GM19463 (cell line): ENCODE results near the gene PGAM5.
A peak's percentile ranks its signal among the peaks of the same experiment; 100 is the strongest.
"Not testable (repeated sequence)": the region's sequence is repeated elsewhere in the genome, so short reads cannot be mapped to it uniquely, and the experiment has no call there.

Experiments
- ATAC-seq: cut with Tn5 transposase; IDR thresholded peaks from one replicate; pipeline ENCODE4 v1.9.1; 2021; ENCODE audit warnings: mild to moderate bottlenecking, moderate library complexity; ENCODE audit not compliant: unreplicated experiment

The PGAM5 gene

DNA sequence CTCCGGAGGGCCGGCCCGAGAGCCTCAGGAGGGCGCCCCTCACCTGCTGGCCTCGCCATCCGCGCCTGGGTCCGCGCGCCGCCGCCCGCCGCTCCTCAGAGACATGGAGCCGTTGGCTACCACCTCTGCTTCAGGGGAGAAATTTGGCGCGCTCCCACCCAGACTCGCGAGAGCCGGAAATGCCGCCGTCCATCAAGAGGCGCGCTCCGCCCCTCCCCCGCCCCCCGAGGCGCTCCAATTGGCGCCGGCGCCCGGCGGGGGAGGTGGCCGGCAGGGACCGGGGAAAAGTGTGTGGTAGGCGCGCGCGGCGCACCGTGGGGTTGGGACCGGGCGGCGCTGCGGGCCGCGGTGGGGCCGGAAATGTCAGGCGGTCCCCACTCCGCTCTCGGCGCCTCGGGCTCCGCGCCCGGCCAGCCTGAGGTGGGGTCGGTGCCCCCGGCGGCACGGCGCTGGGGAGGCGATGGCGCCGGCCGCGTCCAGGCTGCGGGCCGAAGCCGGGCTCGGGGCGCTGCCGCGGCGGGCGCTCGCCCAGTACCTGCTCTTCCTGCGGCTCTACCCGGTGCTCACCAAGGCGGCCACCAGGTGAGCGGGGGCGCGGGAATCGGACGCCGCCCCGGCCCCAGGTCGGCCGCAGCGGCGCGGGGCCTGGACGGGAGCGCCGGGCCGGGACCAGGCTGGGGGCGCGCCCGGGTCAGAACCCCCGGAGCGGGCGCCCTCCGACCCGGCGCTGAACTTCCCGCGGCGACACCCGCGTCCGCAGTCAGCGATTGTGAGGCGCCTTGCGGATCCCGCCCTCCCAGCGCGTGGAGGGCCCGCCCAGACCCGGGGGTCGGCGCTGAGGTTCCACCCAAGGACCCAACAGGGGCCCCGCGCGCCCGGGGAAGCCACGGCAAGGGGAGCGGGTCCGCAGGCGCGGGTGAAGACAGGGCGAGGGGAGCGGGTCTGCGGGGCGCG lies 23.2 kb upstream of the PGAM5 start, which contains the start of the genes POLE and PXMP2:
Gene POLE, minus strand, starts transcription at position 132 of the 954 bp plus-strand sequence. Its CDS starts 27 bp downstream, at position 105.
Gene PXMP2, plus strand, starts transcription at position 377 of the 954 bp plus-strand sequence. Its CDS starts 84 bp downstream, at position 461.
- ATAC-seq, result peak; percentile 93

- ATAC-seq, result no peak
Observed at GRCh38 chr12:132689227-132689626, 21.4 kb upstream of the PGAM5 start.

DNA sequence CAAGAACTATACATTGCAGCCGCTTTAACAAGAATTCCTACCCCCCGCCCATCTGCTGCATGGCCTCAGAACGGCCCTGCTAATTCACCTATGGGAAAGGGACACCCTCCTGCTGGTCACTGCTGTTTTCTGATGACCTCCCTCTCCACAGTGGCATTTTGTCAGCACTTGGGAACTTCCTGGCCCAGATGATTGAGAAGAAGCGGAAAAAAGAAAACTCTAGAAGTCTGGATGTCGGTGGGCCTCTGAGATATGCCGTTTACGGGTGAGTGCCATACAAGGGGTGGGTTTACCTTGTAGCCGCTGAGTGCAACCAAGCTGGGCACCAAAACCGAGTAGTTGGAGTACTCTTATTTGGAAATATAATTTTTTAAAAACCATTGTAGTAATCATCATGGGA lies 20.5 kb upstream of the PGAM5 start:
- no peak for ATAC-seq

DNA sequence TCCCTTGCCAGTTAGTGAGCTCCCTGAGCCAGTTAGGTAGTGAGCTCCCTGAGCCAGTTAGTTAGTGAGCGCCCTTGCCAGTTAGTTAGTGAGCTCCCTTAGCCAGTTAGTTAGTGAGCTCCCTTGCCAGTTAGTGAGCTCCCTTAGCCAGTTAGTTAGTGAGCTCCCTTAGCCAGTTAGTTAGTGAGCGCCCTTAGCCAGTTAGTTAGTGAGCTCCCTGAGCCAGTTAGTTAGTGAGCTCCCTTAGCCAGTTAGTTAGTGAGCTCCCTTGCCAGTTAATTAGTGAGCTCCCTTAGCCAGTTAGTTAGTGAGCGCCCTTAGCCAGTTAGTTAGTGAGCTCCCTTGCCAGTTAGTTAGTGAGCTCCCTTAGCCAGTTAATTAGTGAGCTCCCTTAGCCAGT lies 18.6 kb upstream of the PGAM5 start:
- ATAC-seq, result not testable (repeated sequence)

DNA sequence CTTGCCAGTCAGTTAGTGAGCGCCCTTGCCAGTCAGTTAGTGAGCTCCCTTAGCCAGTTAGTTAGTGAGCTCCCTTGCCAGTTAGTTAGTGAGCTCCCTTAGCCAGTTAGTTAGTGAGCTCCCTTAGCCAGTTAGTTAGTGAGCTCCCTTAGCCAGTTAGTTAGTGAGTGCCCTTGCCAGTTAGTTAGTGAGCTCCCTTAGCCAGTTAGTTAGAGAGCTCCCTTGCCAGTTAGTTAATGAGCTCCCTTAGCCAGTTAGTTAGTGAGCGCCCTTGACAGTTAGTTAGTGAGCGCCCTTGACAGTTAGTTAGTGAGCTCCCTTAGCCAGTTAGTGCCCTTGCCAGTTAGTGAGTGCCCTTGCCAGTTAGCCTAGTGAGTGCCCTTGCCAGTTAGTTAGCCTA lies 15.8 kb upstream of the PGAM5 start:
- ATAC-seq, result not testable (repeated sequence)

DNA sequence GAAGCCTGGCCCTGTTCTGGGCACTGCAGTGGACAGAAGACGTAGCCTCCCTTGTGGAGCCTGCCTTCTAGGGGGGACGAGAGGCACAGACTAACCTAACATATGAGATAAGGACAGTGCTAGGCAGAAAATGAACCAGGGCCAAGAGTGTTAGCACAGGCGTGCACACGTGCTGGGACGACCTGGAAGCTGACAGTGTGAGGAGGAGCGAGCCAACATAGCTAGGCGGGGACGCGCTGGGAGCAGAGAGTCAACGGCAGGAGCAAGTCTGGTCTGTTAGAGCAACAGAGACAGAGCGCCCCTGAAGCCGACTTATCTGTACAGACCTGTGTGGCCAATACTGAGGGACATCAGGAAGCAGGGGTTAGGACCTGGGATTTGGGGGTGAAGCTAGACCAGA lies 15.2 kb upstream of the PGAM5 start:
- no peak for ATAC-seq

DNA sequence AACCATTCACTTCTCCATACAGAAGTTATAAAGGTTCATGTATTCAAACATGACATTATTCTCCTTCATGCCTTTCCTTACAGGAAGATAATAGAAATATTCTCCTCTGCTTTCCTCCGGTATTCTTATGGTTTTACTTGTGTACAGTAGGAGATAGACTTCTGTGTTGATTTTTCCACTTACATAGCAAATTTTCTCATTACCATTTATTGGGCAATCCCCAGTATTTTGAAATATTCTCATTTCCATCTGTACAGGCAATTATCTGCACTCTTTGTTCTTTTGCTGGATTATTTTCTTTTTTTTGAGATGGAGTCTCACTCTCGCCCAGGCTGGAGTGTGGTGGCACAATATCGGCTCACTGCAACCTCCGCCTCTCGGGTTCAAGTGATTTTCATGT lies 12.3 kb upstream of the PGAM5 start:
- no peak for ATAC-seq

DNA sequence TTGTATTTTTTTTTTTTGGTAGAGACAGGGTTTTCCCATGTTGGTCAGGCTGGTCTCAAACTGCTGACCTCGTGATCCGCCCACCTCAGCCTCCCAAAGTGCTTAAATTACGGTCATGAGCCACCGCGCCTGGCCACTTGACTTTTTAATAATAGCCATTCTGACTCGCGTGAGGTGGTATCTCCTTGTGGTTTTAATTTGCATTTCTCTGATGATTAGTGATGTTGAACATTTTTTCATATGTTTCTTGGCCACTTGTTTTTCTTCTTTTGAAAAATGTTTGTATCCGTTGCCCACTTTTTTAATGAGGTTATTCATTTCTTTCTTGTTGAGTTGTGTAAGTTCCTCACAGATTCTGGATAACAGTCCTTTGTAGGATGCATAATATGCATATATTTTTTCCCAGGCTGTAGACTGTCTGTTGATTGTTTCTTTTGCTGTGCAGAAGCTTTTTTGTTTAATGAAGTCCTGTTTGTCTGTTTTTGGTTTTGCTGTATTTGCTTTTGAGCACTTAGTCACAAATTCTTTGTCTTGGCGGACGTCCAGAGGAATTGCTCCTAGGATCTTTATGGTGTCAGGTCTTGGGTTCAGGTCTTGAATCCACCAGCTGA lies 10.3 kb upstream of the PGAM5 start:
- ATAC-seq, result peak; percentile 51

DNA sequence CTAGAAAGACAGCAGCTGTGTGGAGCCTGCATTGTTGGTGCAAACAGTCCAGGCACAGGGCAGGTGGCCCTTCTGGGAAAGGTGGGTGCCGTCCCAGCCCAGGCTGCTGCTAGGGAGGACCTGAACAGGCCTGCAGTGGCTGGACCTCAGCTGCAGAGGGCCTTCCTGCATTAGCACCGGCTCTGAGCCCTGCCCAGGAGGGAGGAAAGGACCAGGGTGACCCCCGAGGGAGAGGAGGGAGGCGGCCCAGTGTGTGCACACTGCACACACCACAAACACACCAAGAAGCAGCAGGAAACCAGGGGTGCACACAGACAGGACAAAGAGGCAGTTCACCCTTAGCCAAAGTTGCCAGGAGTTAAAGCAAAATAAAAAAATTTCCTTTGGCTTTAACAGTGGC lies 8.0 kb upstream of the PGAM5 start:
- ATAC-seq, result no peak

- no peak for ATAC-seq
Observed at GRCh38 chr12:132703641-132704040, 7.0 kb upstream of the PGAM5 start.

- no peak for ATAC-seq
Observed at GRCh38 chr12:132707241-132707640, 3.4 kb upstream of the PGAM5 start.

- ATAC-seq, result no peak
Observed at GRCh38 chr12:132708150-132708549, 2.5 kb upstream of the PGAM5 start.

- ATAC-seq, result peak; percentile 19
Observed at GRCh38 chr12:132710043-132710404, 618 bp upstream of the PGAM5 start.

GRCh38 chr12:132711080-132711843 lies 620 bp downstream of the PGAM5 start:
- ATAC-seq, result no peak

DNA sequence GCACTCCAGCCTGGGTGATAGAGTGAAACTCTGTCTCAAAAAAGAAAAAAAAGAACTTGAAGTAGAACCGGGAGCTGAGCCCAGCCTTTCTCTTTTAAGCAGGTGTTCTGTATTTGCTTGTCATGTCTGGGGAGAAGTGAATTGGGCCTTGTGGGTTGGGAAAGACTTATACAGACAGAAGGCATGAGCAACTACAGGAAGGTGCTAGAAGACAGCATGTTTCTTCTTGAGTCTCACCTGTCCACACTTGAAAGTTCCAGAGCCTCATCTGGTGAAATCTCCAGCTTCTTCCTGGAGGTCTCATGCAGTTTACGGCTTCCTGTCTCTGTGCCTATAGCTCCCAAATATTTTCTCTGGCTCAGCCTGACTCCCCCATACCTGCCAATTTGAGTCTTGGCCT lies 2.5 kb downstream of the PGAM5 start:
- no peak for ATAC-seq

- no peak for ATAC-seq
Observed at GRCh38 chr12:132715874-132716273, 5.2 kb downstream of the PGAM5 start.

DNA sequence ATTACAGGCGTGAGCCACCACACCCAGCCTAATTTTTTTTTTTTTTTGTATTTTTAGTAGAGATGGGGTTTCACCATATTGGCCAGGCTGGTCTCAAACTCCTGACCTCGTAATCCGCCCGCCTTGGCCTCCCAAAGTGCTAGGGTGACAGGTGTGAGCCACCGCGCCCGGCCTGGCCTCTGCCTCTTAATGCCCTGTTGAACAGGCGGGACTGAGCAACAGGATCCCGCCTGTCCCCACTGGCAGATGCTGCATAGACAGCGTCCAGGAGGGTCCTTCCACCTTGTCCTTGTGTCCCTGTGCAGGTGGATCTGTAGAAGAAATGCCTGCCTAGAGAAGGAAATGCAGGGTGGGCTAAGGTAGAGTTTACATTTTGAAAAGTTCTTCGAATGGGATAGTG lies 5.7 kb downstream of the PGAM5 start:
- no peak for ATAC-seq

DNA sequence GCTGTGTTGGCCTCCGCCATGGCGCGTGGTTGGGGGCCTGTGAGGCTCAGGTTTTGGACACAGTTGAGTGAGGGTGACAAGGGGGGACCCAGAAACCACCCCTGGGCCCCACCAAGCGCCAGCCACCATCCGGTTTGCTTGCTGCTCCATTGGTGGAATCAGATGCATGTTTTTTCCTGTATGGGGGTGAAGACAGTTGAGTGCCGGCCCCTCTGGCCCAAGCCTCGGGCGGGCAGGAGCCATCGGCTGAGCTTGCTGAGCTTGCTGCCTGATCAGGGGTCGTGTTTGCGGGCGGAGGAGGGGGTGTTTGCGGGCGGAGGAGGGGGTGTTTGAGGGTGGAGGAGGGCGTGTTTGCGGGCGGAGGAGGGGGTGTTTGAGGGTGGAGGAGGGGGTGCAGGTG lies 6.4 kb downstream of the PGAM5 start:
- ATAC-seq, result no peak

GRCh38 chr12:132717531-132718387 lies 7.1 kb downstream of the PGAM5 start:
- ATAC-seq, result no peak

DNA sequence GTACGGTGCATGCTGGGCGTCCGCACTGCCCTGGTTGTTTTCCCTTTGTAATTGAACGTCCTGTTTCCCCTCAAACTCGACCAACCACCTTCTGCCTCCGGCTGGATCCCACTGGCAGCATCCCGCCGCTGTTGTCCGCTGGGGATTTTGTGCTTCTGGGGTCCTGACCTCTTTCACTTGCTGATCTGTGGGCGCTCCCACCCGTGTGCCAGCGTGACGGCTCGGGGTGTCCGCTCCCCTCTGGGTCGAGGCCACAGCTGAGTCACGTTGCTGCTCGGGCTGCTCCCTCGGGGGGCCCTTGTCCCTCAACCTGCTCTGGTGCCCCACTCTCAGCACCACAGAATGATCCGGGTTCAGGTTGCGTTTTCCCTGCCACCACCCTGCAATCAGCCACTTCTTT lies 8.0 kb downstream of the PGAM5 start:
- no peak for ATAC-seq
